Skeletal muscle cell (primary cell): Measurements from ENCODE around the gene TESK2.

Source experiments
- DNase-seq: peaks from one replicate; pipeline ENCODE4 v3.0.0-alpha.2; 2010; ENCODE audit warnings: low read depth
- H3K4me3 ChIP-seq: 2 replicates; pipeline ENCODE4 v1.5.1; 2011; ENCODE audit warnings: low read depth, mild to moderate bottlenecking, control low read depth, low read length, moderate library complexity

Gene TESK2

GRCh38 chr1:45326627-45327623 lies 164.0 kb downstream of the TESK2 start, which contains the start of gene HPDL:
HPDL (plus strand) TSS chr1:45326895; CDS start chr1:45327149, 254 bp downstream.
- DNase-seq, result no peak
- H3K4me3 ChIP-seq, result peak within 1 kb of the TSS; percentile 49

- peak overlapping the region; percentile 49 for H3K4me3 ChIP-seq
- DNase-seq, result no peak
These were observed 165.0 kb downstream of the TESK2 start for GRCh38 chr1:45325851-45326506.

- no peak overlapping the region for H3K4me3 ChIP-seq
- DNase-seq, result no peak
These were observed 168.4 kb downstream of the TESK2 start for GRCh38 chr1:45322486-45323040.

DNA sequence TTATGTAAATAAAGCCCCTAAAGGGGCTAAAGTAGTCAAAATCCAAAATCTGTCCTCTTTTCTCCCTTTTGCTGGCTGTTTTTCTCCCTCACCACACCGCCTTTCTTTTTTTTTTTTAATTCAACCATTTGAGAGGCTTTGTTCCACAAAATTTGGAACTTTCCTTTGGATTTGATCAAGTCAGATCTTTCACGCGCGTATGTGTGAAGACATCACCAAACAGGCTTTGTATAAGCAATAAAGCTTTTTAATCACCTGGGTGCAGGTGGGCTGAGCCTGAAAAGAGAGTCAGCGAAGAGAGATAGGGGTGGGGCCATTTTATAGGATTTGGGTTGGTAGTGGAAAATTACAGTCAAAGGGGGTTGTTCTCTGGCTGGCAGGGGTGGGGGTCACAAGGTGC lies 169.5 kb downstream of the TESK2 start:
- no peak for DNase-seq
- no peak overlapping the region for H3K4me3 ChIP-seq

DNA sequence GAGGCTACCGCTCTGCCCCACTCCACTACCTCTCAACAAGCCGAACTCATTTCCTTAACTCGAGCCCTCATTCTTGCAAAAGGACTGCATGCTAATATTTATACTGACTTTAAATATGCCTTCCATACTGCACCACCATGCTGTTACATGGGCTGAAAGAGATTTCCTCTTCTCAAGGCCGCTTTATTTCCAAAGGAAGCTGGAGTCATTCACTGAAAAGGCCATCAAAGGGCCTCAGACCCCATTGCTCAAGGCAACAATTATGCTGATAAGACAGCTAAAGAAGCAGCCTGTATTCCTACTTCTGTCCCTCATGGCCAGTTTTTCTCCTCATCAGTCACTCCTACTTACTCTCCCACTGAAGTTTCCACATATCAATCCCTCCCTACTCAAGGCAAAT lies 171.2 kb downstream of the TESK2 start:
- no peak for DNase-seq
- no peak overlapping the region for H3K4me3 ChIP-seq

DNA sequence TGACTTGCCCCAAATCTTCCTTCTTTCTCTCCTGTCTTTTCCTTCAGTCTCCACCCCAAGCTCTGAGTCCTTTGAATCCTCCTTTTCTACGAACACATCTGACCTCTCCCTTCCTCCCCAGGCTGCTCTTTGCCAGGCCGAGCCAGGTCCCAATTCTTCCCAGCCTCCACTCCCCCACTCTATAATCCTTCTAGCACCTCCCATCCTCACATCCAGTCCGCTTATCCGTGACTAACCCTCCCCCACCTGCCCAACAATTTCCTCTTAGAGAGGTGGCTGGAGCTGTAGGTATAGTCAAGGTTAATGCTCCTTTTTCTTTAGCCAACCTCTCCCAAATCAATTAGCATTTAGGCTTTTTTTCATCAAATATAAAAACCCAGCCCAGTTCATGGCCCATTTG lies 173.8 kb downstream of the TESK2 start:
- no peak overlapping the region for H3K4me3 ChIP-seq
- DNase-seq, result no peak

DNA sequence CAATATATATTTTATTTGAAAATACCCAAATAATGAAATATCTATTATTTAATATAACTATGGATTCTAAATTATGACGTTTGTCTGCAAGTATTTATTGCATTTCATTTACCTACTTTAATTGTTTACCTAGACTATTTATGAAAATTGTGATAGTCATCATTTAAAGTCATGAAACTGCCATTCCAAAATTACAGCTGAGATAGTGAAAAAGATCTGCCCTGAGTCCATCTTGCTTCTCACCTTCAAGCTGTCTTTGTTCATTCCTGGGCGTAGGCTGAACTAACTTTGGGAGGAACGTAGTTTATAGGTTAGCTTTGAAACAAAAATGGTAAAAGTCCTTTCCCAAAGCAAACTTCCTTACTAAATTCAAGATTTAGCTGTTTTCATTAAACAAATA lies 176.7 kb downstream of the TESK2 start:
- no peak for DNase-seq
- no peak overlapping the region for H3K4me3 ChIP-seq

GRCh38 chr1:45306905-45307304 lies 184.1 kb downstream of the TESK2 start:
- no peak overlapping the region for H3K4me3 ChIP-seq

DNA sequence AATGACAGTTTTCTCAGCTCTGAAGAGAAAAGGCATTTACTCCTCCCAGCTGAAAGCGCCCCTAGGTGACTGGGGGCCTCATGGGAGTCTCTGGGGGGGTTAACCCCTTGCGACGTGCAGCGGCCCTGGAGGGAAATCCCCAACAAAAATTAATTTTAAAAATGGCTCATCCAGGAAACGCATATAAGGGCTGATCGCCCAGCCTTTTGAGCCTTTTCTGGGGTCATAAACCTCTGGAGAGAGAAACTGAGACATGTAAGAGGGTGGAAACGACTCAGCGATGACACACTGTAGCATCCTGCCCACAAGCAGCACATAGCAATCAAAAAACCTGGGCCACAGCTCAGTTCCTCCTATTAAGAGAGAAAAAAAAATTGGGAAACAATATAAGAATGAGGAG lies 184.6 kb downstream of the TESK2 start:
- DNase-seq, result peak; percentile 16
- no peak overlapping the region for H3K4me3 ChIP-seq

More at GRCh38 chr1:45306905-45307304, 184.1 kb downstream of the TESK2 start:
- DNase-seq, result no peak

DNA sequence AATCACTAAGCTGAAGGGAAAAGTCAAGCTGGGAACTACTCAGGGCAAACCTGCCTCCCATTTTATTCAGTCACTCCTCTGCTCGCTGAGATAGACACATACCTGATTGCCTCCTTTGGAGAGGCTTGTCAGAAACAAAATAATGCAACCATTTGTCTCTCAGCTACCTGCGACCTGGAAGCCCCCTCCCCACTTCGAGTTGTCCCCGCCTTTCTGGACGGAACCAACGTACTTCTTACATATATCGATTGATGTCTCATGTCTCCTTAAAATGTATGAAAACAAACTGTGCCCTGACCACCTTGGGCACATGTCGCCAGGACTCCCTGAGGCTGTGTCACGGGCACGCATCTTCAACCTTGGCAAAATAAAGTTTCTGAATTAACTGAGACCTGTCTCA lies 185.7 kb downstream of the TESK2 start:
- no peak overlapping the region for H3K4me3 ChIP-seq
- no peak for DNase-seq

DNA sequence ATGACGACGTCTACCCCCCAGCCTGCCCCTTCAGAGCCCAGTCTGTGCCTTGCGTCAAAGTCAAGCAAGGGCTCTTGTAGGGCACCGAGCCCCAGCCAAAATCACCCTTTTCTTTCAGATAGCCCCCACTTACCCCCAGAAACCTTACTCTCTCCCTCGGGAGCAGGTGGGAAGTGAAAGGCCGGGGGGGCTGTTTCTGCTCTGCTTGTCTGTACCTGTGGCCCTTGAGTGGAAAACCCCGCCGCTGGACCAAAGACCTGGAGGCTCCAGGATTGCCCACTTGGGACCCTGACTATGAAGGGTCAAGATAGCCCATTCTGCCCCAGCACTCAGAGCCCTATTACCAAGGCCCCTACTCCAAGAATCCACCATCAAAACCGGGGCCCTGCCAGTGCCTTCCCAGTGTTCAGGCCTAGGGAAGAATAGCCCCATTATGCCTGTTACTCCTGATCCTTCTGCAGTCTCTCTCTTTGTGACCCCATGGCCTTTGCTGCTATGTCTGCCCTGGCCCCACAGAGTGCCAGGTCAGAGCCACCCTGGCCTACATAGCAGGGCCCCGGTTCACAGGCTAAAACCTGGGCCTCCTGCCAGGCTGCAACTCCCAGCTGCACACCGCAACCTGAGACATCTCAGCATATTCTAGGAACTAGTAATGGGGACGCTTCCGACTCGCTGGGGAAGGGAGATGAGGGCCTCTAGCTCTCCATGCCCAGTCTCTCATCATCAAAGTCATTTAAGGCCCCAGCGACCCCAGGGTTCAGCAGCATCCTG lies 186.5 kb downstream of the TESK2 start:
- no peak for DNase-seq
- H3K4me3 ChIP-seq, result peak overlapping the region; percentile 68

GRCh38 chr1:45303520-45304310 lies 187.2 kb downstream of the TESK2 start:
- DNase-seq, result peak; percentile 91
- H3K4me3 ChIP-seq, result peak overlapping the region; percentile 68

GRCh38 chr1:45302505-45303150 lies 188.3 kb downstream of the TESK2 start:
- H3K4me3 ChIP-seq, result peak overlapping the region; percentile 54
- DNase-seq, result no peak

DNA sequence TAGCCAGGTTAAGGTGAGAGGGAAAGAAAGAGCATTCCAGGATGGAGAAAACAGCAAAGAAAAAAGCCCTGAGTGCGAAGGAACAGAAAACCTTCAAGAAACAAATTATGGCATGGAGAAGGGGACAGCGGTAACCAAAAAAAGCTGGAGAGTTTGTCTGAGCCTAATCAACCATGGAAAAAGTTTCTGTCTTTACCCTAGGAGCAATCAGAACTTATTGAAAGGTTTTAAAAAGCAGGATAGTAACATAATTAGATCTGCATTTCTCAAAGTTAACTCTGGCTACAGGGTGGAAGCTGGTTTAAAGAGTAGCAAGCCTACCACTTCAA lies 190.3 kb downstream of the TESK2 start:
- H3K4me3 ChIP-seq, result no peak overlapping the region
- DNase-seq, result no peak

DNA sequence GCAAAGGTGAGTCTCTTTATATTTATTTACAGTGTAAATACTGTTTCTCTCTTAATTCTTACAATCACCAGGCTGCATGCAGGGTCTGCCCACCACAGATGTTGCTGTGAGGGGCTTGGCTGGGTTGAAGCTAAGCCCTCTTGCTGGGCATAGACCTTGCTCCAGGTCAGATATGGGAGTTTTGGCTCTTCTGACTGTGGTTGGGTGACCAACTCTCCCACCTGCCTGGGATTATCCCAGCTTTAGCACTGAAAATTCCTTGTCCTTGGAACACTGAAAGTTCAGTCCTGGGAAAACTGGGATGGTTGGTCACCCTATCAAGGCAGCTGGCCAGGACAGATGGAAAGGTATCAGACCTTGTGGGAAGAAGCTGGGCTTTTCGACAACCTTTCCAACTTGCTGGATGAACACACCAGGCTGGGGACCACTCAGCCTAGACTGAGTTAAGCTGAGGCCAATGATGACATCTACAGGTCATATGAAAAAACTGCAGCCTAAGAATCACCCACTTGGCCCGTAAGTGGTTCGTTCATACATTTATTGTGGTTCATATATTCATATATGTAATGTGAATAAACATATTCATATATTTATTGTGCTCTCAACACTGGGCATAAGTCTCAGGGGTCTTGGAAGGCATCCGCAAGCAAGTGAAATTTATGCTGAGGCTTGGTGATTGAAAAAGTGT lies 190.8 kb downstream of the TESK2 start:
- peak; percentile 47 for DNase-seq
- no peak overlapping the region for H3K4me3 ChIP-seq

- H3K4me3 ChIP-seq, result no peak overlapping the region
- no peak for DNase-seq
These were observed 191.7 kb downstream of the TESK2 start for GRCh38 chr1:45299296-45299695.

DNA sequence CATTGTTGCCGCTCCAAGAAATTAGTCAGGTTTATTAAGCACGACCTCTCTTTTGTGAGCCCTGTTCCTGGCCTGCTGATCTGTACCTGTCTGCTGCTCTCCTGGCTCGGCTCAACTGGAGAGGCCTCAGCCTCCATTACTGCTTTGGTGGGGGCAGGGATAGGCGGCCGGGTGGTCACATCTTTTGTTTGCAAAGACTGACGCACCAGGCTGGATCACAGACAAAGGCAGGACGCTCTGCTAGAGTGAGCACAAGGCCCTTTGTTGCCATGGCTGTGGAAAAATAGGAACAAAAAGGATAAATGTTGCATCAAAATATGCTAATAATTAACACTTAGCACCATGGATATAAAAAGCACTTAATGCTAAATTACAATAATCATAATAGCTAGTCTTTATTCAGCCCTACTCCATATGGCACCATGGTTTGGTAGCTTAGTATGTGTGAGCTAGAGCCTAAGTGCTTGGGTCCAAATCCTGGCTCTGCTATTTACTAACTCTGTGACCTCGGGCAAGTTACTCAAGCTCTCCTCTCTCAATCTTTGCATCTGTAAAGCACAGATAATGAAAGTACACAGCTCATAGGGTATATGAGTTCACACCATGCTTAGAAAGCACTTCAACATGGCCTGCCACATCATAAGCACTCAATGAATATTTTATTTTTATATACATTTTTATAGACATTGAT lies 193.2 kb downstream of the TESK2 start:
- DNase-seq, result no peak
- H3K4me3 ChIP-seq, result no peak overlapping the region
